Left lung (tissue), 10 donors: Measurements from ENCODE around the gene KLC1. TPM values are rescaled to one million over a fixed set of nuclear protein-coding genes. Genes with fewer than 3 reads are reported as not detected.

Experiments
- ATAC-seq: fragments of 200-7000 bp; cut with Tn5 transposase; one replicate; pipeline ENCODE4 v1.9.1; 2020; ENCODE audit warnings: moderate library complexity
- DNase-seq, 4 donors: peaks; one replicate each; pipeline ENCODE4 v3.0.0-alpha.2; 2013 to 2020
- H3K27ac ChIP-seq, 2 donors: fragments of 200-600 bp; sonication (generic) in 1 of 2; one replicate each; pipeline versions ENCODE4 v1.5.0 to v1.8.0; 2020 to 2021
- H3K27me3 ChIP-seq, 2 donors: fragments of 200-600 bp; sonication (generic) in 1 of 2; one replicate each; pipeline versions ENCODE4 v1.5.0 to v1.8.0; 2020 to 2021
- H3K36me3 ChIP-seq, 2 donors: fragments of 200-600 bp; sonication (generic) in 1 of 2; one replicate each; pipeline versions ENCODE4 v1.5.0 to v1.8.0; 2020 to 2021
- H3K4me1 ChIP-seq, 2 donors: fragments of 200-600 bp; one replicate each; pipeline ENCODE4 v1.8.0; 2021
- H3K4me3 ChIP-seq, 2 donors: fragments of 200-600 bp; sonication (generic) in 1 of 2; one replicate each; pipeline versions ENCODE4 v1.5.0 to v1.8.0; 2020 to 2021; ENCODE audit warnings: mild to moderate bottlenecking in 1 of 2
- H3K9me3 ChIP-seq, 2 donors: fragments of 200-600 bp; sonication (generic) in 1 of 2; one replicate each; pipeline versions ENCODE4 v1.5.0 to v1.8.0; 2020 to 2021
- intact Hi-C, 2 donors: fragments of 100-400 bp; cut with DNase I; formaldehyde crosslinking; loops; one replicate each; pipeline versions ENCODE4 v1.11.2 to v1.14.2; 2022
- polyA plus RNA-seq, 6 donors: library from polyadenylated mRNA; unstranded; fragments of 120-200 nt; gene quantifications; one replicate each; pipeline ENCODE4 v1.2.1, GENCODE V29; 2013; ENCODE audit not compliant: insufficient read length in 6 of 6
- total RNA-seq, 2 donors: library from RNA; stranded (reverse); fragmentation: NEBNext Ultra II Directional; extraction: Animal tissue kit (Norgen Biotek cat#: 25700); gene quantifications; one replicate each; pipeline ENCODE4 v1.2.1, GENCODE V29; 2021
- TF ChIP-seq, protein P1 (sequence below), 2 donors: fragments of 200-600 bp; sonication (generic) in 1 of 2; IDR thresholded peaks; one replicate each; pipeline versions ENCODE4 v1.5.0 to v1.8.0; 2021; ENCODE audit warnings: antibody characterized with exemption in 2 of 2
- donor health status: DM: no; HTN: yes; CAD: no.
- donor health status: DM: no; HTN: no; CAD: no.

Gene KLC1
- total and polyA plus RNA-seq, 8 donors, result 126 to 185 (median 156) TPM

DNA sequence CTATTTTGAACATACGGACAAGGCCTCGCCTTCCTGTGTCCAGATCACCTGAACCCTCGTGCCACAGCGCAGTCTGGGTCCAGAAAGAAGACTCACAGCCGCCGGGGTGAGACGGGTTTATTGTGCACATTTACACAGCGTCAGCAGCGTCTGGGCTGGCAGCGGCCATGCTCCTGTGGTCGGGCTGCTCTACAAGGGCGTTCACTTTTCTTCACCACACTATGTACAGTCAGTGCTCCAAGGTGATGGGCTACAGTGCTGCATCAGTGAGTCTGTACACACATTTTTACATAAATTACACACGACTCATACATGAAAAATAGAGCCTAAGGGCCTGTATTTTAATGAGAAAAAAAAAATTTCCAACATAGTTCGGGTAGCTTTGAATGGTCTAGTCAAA, 104.6 kb downstream of the KLC1 start:
- no peak overlapping the region for H3K4me3 ChIP-seq
- TF ChIP-seq, protein P1, sequence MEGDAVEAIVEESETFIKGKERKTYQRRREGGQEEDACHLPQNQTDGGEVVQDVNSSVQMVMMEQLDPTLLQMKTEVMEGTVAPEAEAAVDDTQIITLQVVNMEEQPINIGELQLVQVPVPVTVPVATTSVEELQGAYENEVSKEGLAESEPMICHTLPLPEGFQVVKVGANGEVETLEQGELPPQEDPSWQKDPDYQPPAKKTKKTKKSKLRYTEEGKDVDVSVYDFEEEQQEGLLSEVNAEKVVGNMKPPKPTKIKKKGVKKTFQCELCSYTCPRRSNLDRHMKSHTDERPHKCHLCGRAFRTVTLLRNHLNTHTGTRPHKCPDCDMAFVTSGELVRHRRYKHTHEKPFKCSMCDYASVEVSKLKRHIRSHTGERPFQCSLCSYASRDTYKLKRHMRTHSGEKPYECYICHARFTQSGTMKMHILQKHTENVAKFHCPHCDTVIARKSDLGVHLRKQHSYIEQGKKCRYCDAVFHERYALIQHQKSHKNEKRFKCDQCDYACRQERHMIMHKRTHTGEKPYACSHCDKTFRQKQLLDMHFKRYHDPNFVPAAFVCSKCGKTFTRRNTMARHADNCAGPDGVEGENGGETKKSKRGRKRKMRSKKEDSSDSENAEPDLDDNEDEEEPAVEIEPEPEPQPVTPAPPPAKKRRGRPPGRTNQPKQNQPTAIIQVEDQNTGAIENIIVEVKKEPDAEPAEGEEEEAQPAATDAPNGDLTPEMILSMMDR (IDR thresholded peaks at IDR 0.05), result no peak
- peaks cover 0 to 91% of the 10 kb centered on the region in 2 donors for H3K36me3 ChIP-seq
- peaks cover 0 to 6% of the 10 kb centered on the region in 2 donors for H3K4me1 ChIP-seq
- H3K27ac ChIP-seq, result no peak overlapping the region
- intact Hi-C loops, result no loop called here
- no peaks in the 10 kb centered on the region for H3K9me3 ChIP-seq
- ATAC-seq (no peak), DNase-seq (peak in 1 of 4 donors; percentile 58)
- no peaks in the 10 kb centered on the region for H3K27me3 ChIP-seq

DNA sequence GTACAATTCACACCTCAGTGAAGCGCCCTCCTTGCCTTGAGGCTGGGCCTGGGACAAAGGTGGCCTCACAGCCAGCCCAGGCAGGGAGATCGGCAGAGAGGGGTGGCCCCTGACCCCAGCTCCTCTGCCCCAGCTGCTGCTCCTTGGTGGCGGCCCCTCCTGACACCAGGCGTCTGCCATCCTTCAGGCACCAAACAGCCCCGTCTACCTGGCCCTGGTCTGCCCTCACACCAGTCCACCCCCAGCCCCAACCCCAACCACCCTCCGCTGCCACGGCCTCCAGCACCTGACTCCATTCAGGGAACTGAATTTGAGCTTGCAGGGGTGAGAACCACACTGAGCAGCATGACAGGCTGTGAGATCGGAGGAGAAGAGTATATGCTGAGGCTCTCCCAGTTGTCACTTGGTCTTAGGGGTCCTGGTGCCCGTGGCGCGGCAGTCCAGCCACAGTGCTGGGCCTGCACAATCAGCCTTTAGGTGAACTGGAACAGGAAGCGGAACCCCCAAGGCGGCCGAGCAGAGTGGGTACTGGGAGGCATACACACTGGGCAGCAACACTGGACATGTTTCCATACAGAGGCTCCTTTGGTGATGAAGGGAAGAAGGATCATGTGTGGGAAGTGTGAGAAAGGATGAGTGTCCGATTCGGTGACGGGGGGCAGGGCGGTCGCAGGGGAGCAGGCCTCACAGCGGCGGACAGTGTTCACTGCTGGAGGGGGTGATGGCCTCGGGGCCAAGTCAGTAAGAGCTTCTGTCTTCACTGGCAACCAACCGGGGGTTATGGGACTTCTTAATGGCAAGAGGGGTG, 105.3 kb downstream of the KLC1 start:
- Histone ChIP-seq H3K27ac (no peak overlapping the region), H3K4me3 (no peak overlapping the region), H3K27me3 (no peaks in the 10 kb centered on the region), H3K36me3 (peaks cover 0 to 91% of the 10 kb centered on the region in 2 donors), H3K9me3 (no peaks in the 10 kb centered on the region), H3K4me1 (peaks cover 0 to 3% of the 10 kb centered on the region in 2 donors)
- DNase-seq (peak in 1 of 4 donors; percentile 65), ATAC-seq (no peak)
- TF ChIP-seq, protein P1 (IDR thresholded peaks at IDR 0.05), result no peak
- intact Hi-C loops, result no loop called here

DNA sequence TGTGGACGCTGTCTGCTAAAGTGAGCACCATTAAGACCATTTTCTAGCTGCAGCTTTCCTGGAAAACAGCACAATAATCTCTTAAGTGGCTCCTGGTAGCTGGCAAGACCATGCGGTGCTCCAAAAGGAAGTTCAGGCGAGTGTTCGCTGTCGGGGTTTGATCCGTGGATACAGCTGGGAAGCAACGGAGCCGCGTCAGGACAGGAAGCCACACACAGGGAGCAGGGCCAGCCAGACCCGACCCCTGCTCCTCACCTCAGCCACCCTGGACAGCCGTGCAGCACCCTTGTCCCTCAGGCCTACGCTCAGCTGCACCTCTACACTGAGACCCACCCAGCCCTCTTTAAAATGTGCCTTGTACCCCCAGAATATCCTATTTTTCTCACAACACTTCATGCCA, 106.0 kb downstream of the KLC1 start:
- intact Hi-C loops, result no loop called here
- TF ChIP-seq, protein P1 (IDR thresholded peaks at IDR 0.05), result no peak
- Histone ChIP-seq H3K27ac (no peak overlapping the region), H3K36me3 (peaks cover 0 to 91% of the 10 kb centered on the region in 2 donors), H3K4me3 (no peak overlapping the region), H3K9me3 (no peaks in the 10 kb centered on the region), H3K27me3 (no peaks in the 10 kb centered on the region), H3K4me1 (no peaks in the 10 kb centered on the region)
- DNase-seq (peak in 1 of 4 donors; percentile 55), ATAC-seq (no peak)

DNA sequence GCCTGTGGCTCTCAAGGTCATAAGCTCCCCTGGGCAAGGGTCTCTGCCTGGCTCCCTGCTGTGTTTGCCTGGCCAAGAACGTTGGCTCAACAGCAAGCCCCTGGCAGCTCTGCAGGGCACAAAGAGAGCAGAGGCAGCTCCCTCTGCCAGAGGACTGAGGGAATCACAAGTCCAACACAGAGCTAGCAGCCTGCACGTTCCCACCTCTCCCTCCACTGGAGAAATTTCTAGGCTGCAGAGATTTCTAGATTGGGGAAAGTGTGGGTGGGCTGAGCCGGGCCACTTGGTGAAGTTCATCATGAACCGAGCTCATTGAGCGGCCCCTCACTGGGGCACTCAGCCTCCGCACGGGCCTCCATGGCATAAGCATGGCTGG, 106.4 kb downstream of the KLC1 start:
- H3K27me3 ChIP-seq, result no peaks in the 10 kb centered on the region
- no peak for ATAC-seq
- no peaks in the 10 kb centered on the region for H3K4me1 ChIP-seq
- no peak overlapping the region for H3K4me3 ChIP-seq
- intact Hi-C loops, result no loop called here
- H3K27ac ChIP-seq, result no peak overlapping the region
- peak in 1 of 4 donors; percentile 49 for DNase-seq
- no peaks in the 10 kb centered on the region for H3K9me3 ChIP-seq
- TF ChIP-seq, protein P1 (IDR thresholded peaks at IDR 0.05), result no peak
- peaks cover 0 to 91% of the 10 kb centered on the region in 2 donors for H3K36me3 ChIP-seq

DNA sequence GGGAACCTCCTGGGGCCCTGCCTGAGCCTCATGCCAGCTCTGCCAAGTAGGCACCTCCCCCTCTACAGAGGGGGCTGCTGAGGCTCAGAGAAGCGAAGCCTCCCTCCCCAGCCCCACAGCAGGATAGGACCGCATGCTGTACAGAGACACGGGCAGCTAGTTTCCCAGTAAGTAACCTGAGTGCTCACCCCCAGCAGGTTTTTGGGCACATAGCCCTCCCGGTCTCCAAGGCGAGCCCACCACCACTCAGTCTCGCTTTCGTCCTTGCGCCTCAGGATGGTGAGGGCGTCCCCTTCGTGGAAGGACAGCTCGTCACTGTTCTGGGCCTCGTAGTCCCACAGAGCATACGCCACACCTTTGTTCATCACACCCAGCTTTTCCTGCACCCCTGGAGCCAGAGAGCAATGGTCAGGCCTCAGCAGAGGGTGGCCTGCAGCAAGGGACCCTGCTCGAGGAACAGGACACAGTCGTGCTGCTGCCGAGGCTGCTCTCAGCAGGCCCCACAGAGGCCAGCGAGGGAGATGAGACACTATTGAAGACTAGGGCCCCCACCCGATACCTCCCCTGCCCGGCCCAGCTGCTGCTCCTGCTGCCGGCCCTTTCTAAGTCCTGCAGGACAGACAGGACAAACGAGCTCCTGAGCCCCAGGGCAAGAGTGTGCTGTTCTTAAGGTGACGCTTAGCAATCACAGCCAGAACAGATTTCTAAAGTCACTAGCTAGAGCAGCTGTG, 107.0 kb downstream of the KLC1 start:
- intact Hi-C loops, result no loop called here
- H3K36me3 ChIP-seq, result peaks cover 0 to 95% of the 10 kb centered on the region in 2 donors
- DNase-seq (peak in 1 of 4 donors; percentile 67), ATAC-seq (no peak)
- H3K9me3 ChIP-seq, result no peaks in the 10 kb centered on the region
- no peak overlapping the region for H3K27ac ChIP-seq
- no peaks in the 10 kb centered on the region for H3K4me1 ChIP-seq
- no peak overlapping the region for H3K4me3 ChIP-seq
- TF ChIP-seq, protein P1 (IDR thresholded peaks at IDR 0.05), result no peak
- H3K27me3 ChIP-seq, result no peaks in the 10 kb centered on the region
